Renal cortex interstitium (tissue), 11 donors: ENCODE data around the gene ADPRS. TPM values are rescaled to one million over a fixed set of nuclear protein-coding genes. Genes with fewer than 3 reads are reported as not detected.

Source experiments
- DNase-seq, 11 donors: peaks; one replicate each; pipeline ENCODE4 v3.0.0-alpha.2; 2013; ENCODE audit warnings: low read depth in 9 of 11, low spot score in 4 of 11; ENCODE audit errors: extremely low read depth in 1 of 11
- polyA plus RNA-seq, 3 donors: library from polyadenylated mRNA; unstranded; fragments of 120-200 nt; gene quantifications; one replicate each; pipeline ENCODE4 v1.2.1, GENCODE V29; 2013; ENCODE audit not compliant: insufficient read length in 3 of 3

ADPRS gene
- polyA plus RNA-seq, 3 donors = 29.7 to 35.3 (median 34.4) TPM

DNA sequence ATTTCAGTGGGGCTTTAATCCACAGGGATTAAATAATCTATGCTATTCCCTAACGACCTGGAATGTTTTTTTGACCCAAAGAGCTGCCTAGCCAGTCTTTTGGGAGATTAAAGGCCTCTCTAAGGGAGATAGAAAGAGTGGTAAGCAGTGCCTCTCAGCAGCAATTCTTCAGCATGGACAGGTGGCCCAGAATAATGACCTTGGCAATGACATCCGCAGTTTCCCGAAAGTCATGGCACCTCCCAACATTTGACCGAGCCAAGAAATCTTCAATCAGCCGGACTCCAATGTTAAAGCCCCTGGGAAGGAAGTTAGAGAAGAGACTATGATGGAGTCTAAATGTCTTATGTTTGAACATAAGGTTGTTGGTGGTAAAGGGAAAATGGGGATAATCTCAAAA is 50.8 kb downstream of the ADPRS start:
- DNase-seq = no peak

DNA sequence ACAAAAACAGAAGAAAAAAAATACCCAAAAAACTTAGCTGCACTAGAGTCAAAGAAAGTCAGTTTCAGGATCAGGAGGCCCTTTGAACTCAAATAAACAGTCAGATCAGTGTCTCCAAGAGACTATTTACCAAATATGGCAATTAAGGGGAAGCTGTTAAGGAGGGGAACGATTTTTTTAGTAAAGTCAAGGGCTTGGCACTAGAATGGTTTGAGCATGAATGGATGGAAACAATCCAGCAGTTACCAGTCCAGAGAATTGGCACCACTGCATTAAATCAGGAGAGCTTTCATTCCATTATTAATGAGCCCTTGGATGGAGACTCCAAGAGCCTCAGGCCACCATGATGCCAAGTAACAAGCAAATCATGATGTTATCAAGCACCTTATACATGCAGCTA is 53.4 kb downstream of the ADPRS start:
- DNase-seq = no peak

DNA sequence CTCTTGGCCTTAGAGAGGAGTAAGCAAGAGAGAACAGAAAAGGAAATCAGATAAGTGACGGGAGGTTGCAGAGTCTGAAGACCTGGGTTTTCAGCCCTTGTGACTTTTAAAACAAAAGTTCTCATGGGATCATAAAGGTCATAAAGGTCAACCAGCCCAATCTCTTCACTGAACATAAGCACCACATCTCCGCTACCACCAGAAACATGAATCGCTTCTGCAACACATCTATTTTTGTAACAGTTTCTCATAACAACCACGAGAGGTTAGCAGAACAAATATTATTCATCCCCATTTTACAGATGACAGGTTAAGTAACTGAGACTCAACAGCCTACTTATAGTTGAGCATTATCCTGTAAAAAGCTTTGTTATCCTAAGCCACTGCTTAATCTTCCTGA is 54.7 kb downstream of the ADPRS start:
- no peak for DNase-seq

Other genes with a start within 250 kb of the ADPRS start
- gene AGO1, start 205.7 kb upstream of the ADPRS start, polyA plus RNA-seq = 10 to 100 TPM; 17.1 to 18.5 (median 17.2) TPM
- 10 to 100 TPM; 11.6 to 13.8 (median 11.8) TPM for gene AGO3, start 157.8 kb upstream of the ADPRS start, polyA plus RNA-seq
- gene TEKT2, start 4.8 kb upstream of the ADPRS start, polyA plus RNA-seq = 10 to 100 TPM; 11.5 to 14.9 (median 13.0) TPM
- gene COL8A2, start 36.3 kb downstream of the ADPRS start, polyA plus RNA-seq = 1 to 10 TPM; 1.3 to 3.2 (median 1.7) TPM
- gene TRAPPC3, start 60.6 kb downstream of the ADPRS start, polyA plus RNA-seq = 10 to 100 TPM; 61.4 to 65.5 (median 64.4) TPM
- gene MAP7D1, start 67.3 kb downstream of the ADPRS start, polyA plus RNA-seq = 10 to 100 TPM; 49.4 to 77.8 (median 55.9) TPM
- gene THRAP3, start 135.6 kb downstream of the ADPRS start, polyA plus RNA-seq = 100 to 1,000 TPM; 145 to 151 (median 147) TPM
- 10 to 100 TPM; 19.0 to 43.2 (median 30.3) TPM for gene SH3D21, start 217.5 kb downstream of the ADPRS start, polyA plus RNA-seq
- gene EVA1B, start 234.8 kb downstream of the ADPRS start, polyA plus RNA-seq = 100 to 1,000 TPM in 1 of 3 donors, 10 to 100 TPM in 2; 38.1 to 102 (median 89.8) TPM